Chondrocyte (in vitro differentiated cells): ENCODE data around the gene RPRD2. TPM values are rescaled to one million over a fixed set of nuclear protein-coding genes. Genes with fewer than 3 reads are reported as not detected.
A peak's percentile ranks its signal among the peaks of the same experiment; 100 is the strongest.

Experiments used
- DNase-seq: peaks from one replicate; pipeline ENCODE4 v3.0.0; 2021; ENCODE audit warnings: mixed read lengths, low spot score
- H3K27ac Mint-ChIP-seq: one replicate; pipeline ENCODE4 v1.8.0; 2021; ENCODE audit warnings: mild to moderate bottlenecking, moderate library complexity, mixed read lengths; ENCODE audit not compliant: unreplicated experiment
- H3K27me3 Mint-ChIP-seq: 2 replicates; pipeline ENCODE4 v1.8.0; 2021; ENCODE audit warnings: low read depth, mixed read lengths
- H3K36me3 Mint-ChIP-seq: 2 replicates; pipeline ENCODE4 v1.8.0; 2021; ENCODE audit warnings: low read depth, mixed read lengths
- H3K4me1 Mint-ChIP-seq: 2 replicates; pipeline ENCODE4 v1.8.0; 2021; ENCODE audit warnings: low read depth, mild to moderate bottlenecking, mixed read lengths
- H3K4me3 Mint-ChIP-seq: one replicate; pipeline ENCODE4 v1.8.0; 2021; ENCODE audit warnings: mild to moderate bottlenecking, moderate library complexity, mixed read lengths; ENCODE audit not compliant: unreplicated experiment
- H3K9me3 Mint-ChIP-seq: 2 replicates; pipeline ENCODE4 v1.8.0; 2021; ENCODE audit warnings: low read depth, mixed read lengths
- CTCF ChIP-seq: fragments of 200-600 bp; sonication (generic); IDR thresholded peaks from 2 replicates; pipeline ENCODE4 v1.5.0; 2021; ENCODE audit warnings: antibody characterized with exemption, mild to moderate bottlenecking, moderate library complexity
- total RNA-seq: library from RNA; stranded (reverse); gene quantifications from 3 replicates; pipeline ENCODE4 v1.2.1, GENCODE V29; 2021

RPRD2 gene
- total RNA-seq, 1 donor from 2014 or later, result 22.2 TPM

GRCh38 chr1:150365941-150366340 lies 2.0 kb downstream of the RPRD2 start:
- H3K27me3 Mint-ChIP-seq, result no peaks in the 10 kb centered on the region
- H3K4me1 Mint-ChIP-seq, result peaks cover 35% of the 10 kb centered on the region
- peak overlapping the region; percentile 100 for H3K27ac Mint-ChIP-seq
- peak overlapping the region; percentile 76 for H3K4me3 Mint-ChIP-seq
- no peaks in the 10 kb centered on the region for H3K9me3 Mint-ChIP-seq
- TF ChIP-seq CTCF, result no peak
- no peak for DNase-seq
- no peaks in the 10 kb centered on the region for H3K36me3 Mint-ChIP-seq

GRCh38 chr1:150366416-150367296 lies 2.7 kb downstream of the RPRD2 start:
- Mint-ChIP-seq H3K27me3 (no peaks in the 10 kb centered on the region), H3K27ac (peak overlapping the region; percentile 100), H3K9me3 (no peaks in the 10 kb centered on the region), H3K36me3 (no peaks in the 10 kb centered on the region), H3K4me3 (peak overlapping the region; percentile 76), H3K4me1 (peaks cover 37% of the 10 kb centered on the region)
- no peak for TF ChIP-seq CTCF
- no peak for DNase-seq

- Mint-ChIP-seq H3K9me3 (no peaks in the 10 kb centered on the region), H3K27me3 (no peaks in the 10 kb centered on the region), H3K27ac (no peak overlapping the region), H3K4me3 (no peak overlapping the region), H3K36me3 (no peaks in the 10 kb centered on the region), H3K4me1 (peaks cover 41% of the 10 kb centered on the region)
- TF ChIP-seq CTCF, result no peak
- no peak for DNase-seq
Measured at GRCh38 chr1:150371110-150371509, 7.2 kb downstream of the RPRD2 start.

GRCh38 chr1:150372580-150372979 lies 8.6 kb downstream of the RPRD2 start:
- Mint-ChIP-seq H3K27ac (peak overlapping the region; percentile 53), H3K4me1 (peaks cover 34% of the 10 kb centered on the region)

GRCh38 chr1:150376110-150376509 lies 12.2 kb downstream of the RPRD2 start:
- Mint-ChIP-seq H3K27ac (peak overlapping the region; percentile 38), H3K4me1 (peaks cover 23% of the 10 kb centered on the region), H3K36me3 (no peaks in the 10 kb centered on the region), H3K4me3 (no peak overlapping the region), H3K27me3 (no peaks in the 10 kb centered on the region), H3K9me3 (no peaks in the 10 kb centered on the region)
- TF ChIP-seq CTCF, result no peak
- DNase-seq, result no peak

More at GRCh38 chr1:150372580-150372979, 8.6 kb downstream of the RPRD2 start:
- no peaks in the 10 kb centered on the region for H3K27me3 Mint-ChIP-seq
- TF ChIP-seq CTCF, result no peak
- no peak overlapping the region for H3K4me3 Mint-ChIP-seq
- no peaks in the 10 kb centered on the region for H3K36me3 Mint-ChIP-seq
- DNase-seq, result no peak
- H3K9me3 Mint-ChIP-seq, result no peaks in the 10 kb centered on the region
